Testis (tissue), 2 donors: ENCODE data around the gene IER3.

Source experiments
- POLR2A ChIP-seq: fragments of 450-650 bp; IDR thresholded peaks from one replicate; pipeline ENCODE4 v1.6.1; 2017; ENCODE audit warnings: antibody characterized with exemption, mild to moderate bottlenecking, moderate library complexity
- TF ChIP-seq, protein P1 (sequence below), 3 experiments: fragments of 450-650 bp in 2 of 3; fragments of 200-600 bp in 1 of 3; sonication (generic) in 1 of 3; IDR thresholded peaks; one replicate each; pipeline ENCODE4 v1.5.1; 2016 to 2019; ENCODE audit warnings: antibody characterized with exemption in 3 of 3, mild to moderate bottlenecking in 2 of 3, moderate library complexity in 1 of 3

DNA sequence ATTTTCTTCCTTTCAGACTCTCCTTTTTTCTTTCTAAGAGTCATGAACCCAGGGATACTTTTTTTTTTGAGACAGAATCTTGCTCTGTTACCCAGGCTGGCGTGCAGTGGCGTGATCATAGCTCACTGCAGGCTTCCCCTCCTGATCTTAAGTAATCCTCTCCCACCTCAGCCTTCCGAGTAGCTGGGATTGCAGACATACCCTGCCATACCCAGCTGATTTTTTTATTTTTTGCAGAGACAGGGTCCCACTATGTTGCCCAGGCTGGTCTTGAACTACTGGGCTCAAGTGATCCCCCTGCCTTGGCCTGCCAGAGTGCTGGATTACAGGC, 32.8 kb upstream of the IER3 start:
- TF ChIP-seq, protein P1, sequence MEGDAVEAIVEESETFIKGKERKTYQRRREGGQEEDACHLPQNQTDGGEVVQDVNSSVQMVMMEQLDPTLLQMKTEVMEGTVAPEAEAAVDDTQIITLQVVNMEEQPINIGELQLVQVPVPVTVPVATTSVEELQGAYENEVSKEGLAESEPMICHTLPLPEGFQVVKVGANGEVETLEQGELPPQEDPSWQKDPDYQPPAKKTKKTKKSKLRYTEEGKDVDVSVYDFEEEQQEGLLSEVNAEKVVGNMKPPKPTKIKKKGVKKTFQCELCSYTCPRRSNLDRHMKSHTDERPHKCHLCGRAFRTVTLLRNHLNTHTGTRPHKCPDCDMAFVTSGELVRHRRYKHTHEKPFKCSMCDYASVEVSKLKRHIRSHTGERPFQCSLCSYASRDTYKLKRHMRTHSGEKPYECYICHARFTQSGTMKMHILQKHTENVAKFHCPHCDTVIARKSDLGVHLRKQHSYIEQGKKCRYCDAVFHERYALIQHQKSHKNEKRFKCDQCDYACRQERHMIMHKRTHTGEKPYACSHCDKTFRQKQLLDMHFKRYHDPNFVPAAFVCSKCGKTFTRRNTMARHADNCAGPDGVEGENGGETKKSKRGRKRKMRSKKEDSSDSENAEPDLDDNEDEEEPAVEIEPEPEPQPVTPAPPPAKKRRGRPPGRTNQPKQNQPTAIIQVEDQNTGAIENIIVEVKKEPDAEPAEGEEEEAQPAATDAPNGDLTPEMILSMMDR (IDR thresholded peaks at IDR 0.05), result no peak
- no peak for TF ChIP-seq POLR2A
